HFF-Myc (cell line): Measurements from ENCODE around the gene DRC7.

Experiments used
- DNase-seq: peaks from one replicate; pipeline ENCODE4 v3.0.0-alpha.2; 2011; ENCODE audit warnings: low read depth; ENCODE audit errors: extremely low read depth
- H3K4me3 ChIP-seq: replicated peaks from 2 replicates; pipeline ENCODE4 v1.5.1; 2011; ENCODE audit warnings: low read depth, mild to moderate bottlenecking, control low read depth, low read length
- CTCF ChIP-seq: IDR thresholded peaks from 2 replicates; pipeline ENCODE4 v1.5.1; 2012; ENCODE audit warnings: mild to moderate bottlenecking, low read depth, low read length, control low read depth; ENCODE audit errors: missing control alignments

DRC7 gene

GRCh38 chr16:57679767-57680482 lies 14.7 kb upstream of the DRC7 start:
- no peak overlapping the region for H3K4me3 ChIP-seq
- no peak for TF ChIP-seq CTCF
- no peak for DNase-seq

GRCh38 chr16:57680842-57681375 lies 13.7 kb upstream of the DRC7 start:
- no peak for TF ChIP-seq CTCF
- DNase-seq, result no peak
- H3K4me3 ChIP-seq, result no peak overlapping the region

GRCh38 chr16:57681950-57682728 lies 12.5 kb upstream of the DRC7 start:
- H3K4me3 ChIP-seq, result no peak overlapping the region
- DNase-seq, result no peak
- TF ChIP-seq CTCF, result no peak

GRCh38 chr16:57682809-57683635 lies 11.6 kb upstream of the DRC7 start:
- DNase-seq, result no peak
- no peak for TF ChIP-seq CTCF

GRCh38 chr16:57683636-57684545 lies 10.7 kb upstream of the DRC7 start:
- no peak for DNase-seq
- TF ChIP-seq CTCF, result no peak
- H3K4me3 ChIP-seq, result no peak overlapping the region

More at GRCh38 chr16:57682809-57683635, 11.6 kb upstream of the DRC7 start:
- H3K4me3 ChIP-seq, result no peak overlapping the region
